ENCODE measurements around the gene MTOR. TPM values are rescaled to one million over a fixed set of nuclear protein-coding genes. Genes with fewer than 3 reads are reported as not detected.
A peak's percentile ranks its signal among the peaks of the same experiment; 100 is the strongest.

MTOR gene
- total and polyA plus RNA-seq, 10 of the 15 experiments (the other 5 are each of a cell fraction or from before 2014, with no cell fraction given), result 6.6 to 41.8 (median 29.8) TPM

DNA sequence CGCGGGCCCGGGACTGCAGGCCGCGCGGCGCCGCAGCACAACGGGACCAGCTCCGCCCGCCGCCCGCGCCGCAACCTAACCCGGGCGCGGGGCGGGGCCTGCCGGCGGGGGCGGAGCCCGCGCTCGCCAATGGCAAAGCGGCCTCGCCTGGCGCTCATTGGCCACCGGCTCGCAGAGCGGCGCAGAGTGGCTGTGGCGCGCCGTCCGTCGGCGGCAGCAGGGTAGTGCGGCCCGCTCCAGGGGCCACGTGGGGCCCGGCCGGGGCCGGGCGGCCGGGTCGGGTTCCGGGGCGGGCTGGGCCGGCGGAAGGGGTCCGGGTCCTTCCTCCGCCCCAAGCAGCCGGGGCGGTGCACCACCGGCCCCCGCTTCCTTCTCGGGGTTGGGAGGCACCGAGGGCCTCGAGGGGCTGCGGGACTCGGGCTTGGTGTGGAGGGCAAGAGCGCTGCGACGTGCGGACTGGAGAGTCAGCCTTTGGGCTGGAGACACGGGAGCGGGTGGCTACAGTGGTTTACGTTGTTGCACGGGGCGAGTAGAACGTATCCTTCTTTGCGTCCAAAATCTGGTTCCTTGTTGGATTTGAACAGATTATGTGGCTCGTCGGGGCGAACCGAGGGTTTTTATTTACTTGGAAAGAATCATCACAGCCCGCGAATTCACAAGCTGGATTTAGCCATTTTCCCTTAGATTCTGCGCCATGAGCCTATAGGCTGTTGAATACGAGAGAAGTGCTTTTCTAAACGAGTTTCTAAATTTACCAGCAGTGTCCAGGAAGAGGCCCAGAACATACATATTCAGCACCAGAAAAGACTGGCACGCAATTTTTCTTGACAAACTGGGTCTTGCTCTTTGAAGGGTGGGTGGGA, 202.2 kb downstream of the MTOR start, which contains the start of gene SRM (continued):
- TF ChIP-seq NKRF (conservative IDR thresholded peaks at IDR 0.05), result peak; percentile 98
- 0 out of 2 replicates have a peak, but pooled peaks have one; percentile 46 for TF ChIP-seq ZNF217 (IDR thresholded peaks at IDR 0.05)
- peak; percentile 42 for TF ChIP-seq HCFC1 (IDR thresholded peaks at IDR 0.05; ENCODE audit: low read length)
- no peak for TF ChIP-seq ZZZ3 (IDR thresholded peaks at IDR 0.05; ENCODE audit: control insufficient read depth, insufficient read length, low read depth)
- no peak for TF ChIP-seq IRF4 (IDR thresholded peaks at IDR 0.05; ENCODE audit: low read depth, low read length)
- TF ChIP-seq STAT1 (conservative IDR thresholded peaks at IDR 0.05), result 0 out of 2 replicates have a peak, but pooled peaks have one; percentile 33
- TF ChIP-seq NBN (IDR thresholded peaks at IDR 0.05), result no peak
- no peak for TF ChIP-seq ZNF384 (IDR thresholded peaks at IDR 0.05; ENCODE audit: borderline replicate concordance, low read depth, low read length)
- no peak for TF ChIP-seq RAD21 (IDR thresholded peaks at IDR 0.05; ENCODE audit: insufficient read depth, low read depth, low read length)
- TF ChIP-seq FOS (IDR thresholded peaks at IDR 0.05; ENCODE audit: borderline replicate concordance, extremely low read depth, insufficient read length), result peak; percentile 42
- TF ChIP-seq TAF1 (IDR thresholded peaks at IDR 0.05; ENCODE audit: borderline replicate concordance, low read depth, low read length), result peak; percentile 62; the same call in 1 of the 2 replicates
- no peak for TF ChIP-seq ZNF592 (IDR thresholded peaks at IDR 0.05)
- no peak for TF ChIP-seq PAX8 (IDR thresholded peaks at IDR 0.05)
- no peak for TF ChIP-seq EP300 (IDR thresholded peaks at IDR 0.05; ENCODE audit: borderline replicate concordance in 1 of 2, control insufficient read depth in 1 of 2, low read depth in 2 of 2, low read length in 2 of 2)
- TF ChIP-seq ATF7 (IDR thresholded peaks at IDR 0.05; ENCODE audit: low read depth), result no peak
- no peak for TF ChIP-seq CREM (IDR thresholded peaks at IDR 0.05; ENCODE audit: low read depth)
- TF ChIP-seq RBBP5 (conservative IDR thresholded peaks at IDR 0.05), result no peak
- no peak for TF ChIP-seq NRF1 (conservative IDR thresholded peaks at IDR 0.05; ENCODE audit: low read depth, low read length)
- TF ChIP-seq SP1 (IDR thresholded peaks at IDR 0.05; ENCODE audit: low read depth, low read length), result peak; percentile 94
- TF ChIP-seq NFYA (IDR thresholded peaks at IDR 0.05; ENCODE audit: borderline replicate concordance, low read depth, low read length), result no peak
- TF ChIP-seq CHD1 (IDR thresholded peaks at IDR 0.05; ENCODE audit: low read depth, low read length), result no peak
- TF ChIP-seq BCL11A (IDR thresholded peaks at IDR 0.05; ENCODE audit: low read depth, low read length), result no peak
- no peak for TF ChIP-seq ZNF274 (IDR thresholded peaks at IDR 0.05; ENCODE audit: insufficient read depth, insufficient read length)
- no peak for TF ChIP-seq CBX5 (IDR thresholded peaks at IDR 0.05; ENCODE audit: low read depth)
- no peak for TF ChIP-seq ESRRA (IDR thresholded peaks at IDR 0.05; ENCODE audit: low read length)
- no peak for TF ChIP-seq EZH2 (IDR thresholded peaks at IDR 0.05; ENCODE audit: borderline replicate concordance, control insufficient read depth, low read depth, low read length)
